Measurements from ENCODE around the gene SLC43A1.

- TF ChIP-seq CTCF (IDR thresholded peaks at IDR 0.05) = no peak
- TF ChIP-seq POLR2A (IDR thresholded peaks at IDR 0.05) = no peak
- TF ChIP-seq POLR2AphosphoS5 (IDR thresholded peaks at IDR 0.05) = no peak
- no peak for TF ChIP-seq EP300 (IDR thresholded peaks at IDR 0.05)
Measured at GRCh38 chr11:57502870-57503269, 12.6 kb downstream of the SLC43A1 start.

Data from sigmoid colon (tissue), 4 donors.